A673 (cell line): Measurements from ENCODE around the gene TMEM97. TPM values are rescaled to one million over a fixed set of nuclear protein-coding genes. Genes with fewer than 3 reads are reported as not detected.

ENCODE experiments used
- BruUV-seq: library from RNA; stranded (reverse); fragments of 400-500 nt; replicated peaks from 2 replicates; lab custom pipeline; 2021; lab: Mats Ljungman, UMichigan
- CTCF ChIA-PET: fragments of 300-600 bp; sonication (Branson Sonifier 250); formaldehyde crosslinking; loops from one replicate; lab custom pipeline; 2022; ENCODE audit warnings: antibody characterized with exemption; lab: Charles Lee
- POLR2A ChIA-PET: fragments of 300-600 bp; sonication (Branson Sonifier 250); formaldehyde crosslinking; loops from one replicate; lab custom pipeline; 2022; ENCODE audit warnings: antibody characterized with exemption; ENCODE audit not compliant: low non-redundant PET; lab: Charles Lee
- DNase-seq: peaks from one replicate; pipeline ENCODE4 v3.0.0-alpha.2; 2015; ENCODE audit warnings: low spot score
- H3K27ac ChIP-seq: fragments of 200-600 bp; sonication (generic); 2 replicates; pipeline ENCODE4 v1.5.1; 2016; ENCODE audit warnings: mixed run types, low read depth, mild to moderate bottlenecking, mixed read lengths, antibody characterized with exemption, low read length; ENCODE audit not compliant: poor library complexity, severe bottlenecking
- H3K27me3 ChIP-seq: fragments of 200-600 bp; sonication (generic); replicated peaks from 2 replicates; pipeline ENCODE4 v1.6.1; 2017; ENCODE audit warnings: mixed run types, low read depth, mild to moderate bottlenecking, mixed read lengths, antibody characterized with exemption, low read length; ENCODE audit not compliant: insufficient read depth, poor library complexity
- H3K36me3 ChIP-seq: fragments of 200-600 bp; sonication (generic); 2 replicates; pipeline ENCODE4 v1.6.1; 2016; ENCODE audit warnings: mixed run types, mild to moderate bottlenecking, mixed read lengths, antibody characterized with exemption, low read length; ENCODE audit not compliant: insufficient read depth, poor library complexity, severe bottlenecking
- H3K4me1 ChIP-seq: fragments of 200-600 bp; sonication (generic); 2 replicates; pipeline ENCODE4 v1.6.1; 2017; ENCODE audit warnings: mixed run types, mild to moderate bottlenecking, mixed read lengths, antibody characterized with exemption, low read length; ENCODE audit not compliant: insufficient read depth, poor library complexity, severe bottlenecking
- H3K4me3 ChIP-seq: fragments of 200-600 bp; sonication (generic); 2 replicates; pipeline ENCODE4 v1.5.1; 2016; ENCODE audit warnings: low read depth, mixed run types, mild to moderate bottlenecking, mixed read lengths, low read length; ENCODE audit not compliant: poor library complexity, severe bottlenecking
- H3K9me3 ChIP-seq: fragments of 200-600 bp; sonication (generic); 2 replicates; pipeline ENCODE4 v1.6.1; 2016; ENCODE audit warnings: mixed run types, low read depth, mild to moderate bottlenecking, mixed read lengths, antibody characterized with exemption, low read length; ENCODE audit not compliant: poor library complexity, severe bottlenecking
- EZH2 ChIP-seq: fragments of 200-600 bp; sonication (generic); IDR thresholded peaks from 2 replicates; pipeline ENCODE4 v1.6.1; 2017; ENCODE audit warnings: borderline replicate concordance, low read depth, mild to moderate bottlenecking, mixed read lengths, antibody characterized with exemption, low read length; ENCODE audit not compliant: poor library complexity, severe bottlenecking
- intact Hi-C: fragments of 100-400 bp; cut with micrococcal nuclease; formaldehyde crosslinking; loops from one replicate; pipeline ENCODE4 v1.10.0; 2022; ENCODE audit not compliant: unreplicated experiment
- total RNA-seq: library from RNA; stranded (reverse); gene quantifications from 2 replicates; pipeline ENCODE4 v1.2.3, GENCODE V29; 2021
- TF ChIP-seq, protein P1 (sequence below): fragments of 300-800, 200-600 bp; sonication (generic); conservative IDR thresholded peaks from 2 replicates; pipeline ENCODE4 v1.5.1; 2017; ENCODE audit warnings: low read depth, mild to moderate bottlenecking, antibody characterized with exemption, low read length, moderate library complexity, mixed read lengths

TMEM97 gene
- total RNA-seq, 1 experiment from 2014 or later, result 134 TPM

DNA sequence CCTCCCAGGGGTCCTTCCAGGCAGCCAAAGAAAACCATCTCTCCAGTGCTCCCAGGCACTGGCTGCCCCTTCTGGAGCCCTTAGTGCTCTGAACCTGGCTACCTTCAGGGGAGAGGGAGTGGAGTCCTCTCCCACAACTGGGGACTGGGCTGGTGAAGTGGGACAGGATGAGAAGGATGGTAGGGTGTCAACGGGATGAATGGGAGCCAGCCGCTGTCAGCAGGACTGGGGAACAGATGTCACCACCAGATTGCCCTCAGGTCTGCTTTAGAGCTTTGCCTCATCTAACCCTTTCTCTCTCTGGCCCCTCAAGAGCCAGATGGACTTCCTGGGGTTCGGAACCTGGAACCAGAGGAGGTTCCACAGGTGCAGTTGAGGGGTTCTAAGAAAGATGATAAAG, 46.5 kb downstream of the TMEM97 start:
- Histone ChIP-seq H3K4me1 (peaks cover 3% of the 10 kb centered on the region), H3K27ac (no peak overlapping the region), H3K36me3 (peaks cover 20% of the 10 kb centered on the region), H3K27me3 (no peaks in the 10 kb centered on the region), H3K9me3 (no peaks in the 10 kb centered on the region), H3K4me3 (no peak overlapping the region)
- no peak for DNase-seq
- no TSS peak for BruUV-seq
- intact Hi-C loops, result no loop called here
- TF ChIP-seq EZH2, result no peak
- TF ChIP-seq, protein P1, sequence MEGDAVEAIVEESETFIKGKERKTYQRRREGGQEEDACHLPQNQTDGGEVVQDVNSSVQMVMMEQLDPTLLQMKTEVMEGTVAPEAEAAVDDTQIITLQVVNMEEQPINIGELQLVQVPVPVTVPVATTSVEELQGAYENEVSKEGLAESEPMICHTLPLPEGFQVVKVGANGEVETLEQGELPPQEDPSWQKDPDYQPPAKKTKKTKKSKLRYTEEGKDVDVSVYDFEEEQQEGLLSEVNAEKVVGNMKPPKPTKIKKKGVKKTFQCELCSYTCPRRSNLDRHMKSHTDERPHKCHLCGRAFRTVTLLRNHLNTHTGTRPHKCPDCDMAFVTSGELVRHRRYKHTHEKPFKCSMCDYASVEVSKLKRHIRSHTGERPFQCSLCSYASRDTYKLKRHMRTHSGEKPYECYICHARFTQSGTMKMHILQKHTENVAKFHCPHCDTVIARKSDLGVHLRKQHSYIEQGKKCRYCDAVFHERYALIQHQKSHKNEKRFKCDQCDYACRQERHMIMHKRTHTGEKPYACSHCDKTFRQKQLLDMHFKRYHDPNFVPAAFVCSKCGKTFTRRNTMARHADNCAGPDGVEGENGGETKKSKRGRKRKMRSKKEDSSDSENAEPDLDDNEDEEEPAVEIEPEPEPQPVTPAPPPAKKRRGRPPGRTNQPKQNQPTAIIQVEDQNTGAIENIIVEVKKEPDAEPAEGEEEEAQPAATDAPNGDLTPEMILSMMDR, result no peak
- CTCF ChIA-PET, result no interaction called here
- POLR2A ChIA-PET, result no interaction called here

DNA sequence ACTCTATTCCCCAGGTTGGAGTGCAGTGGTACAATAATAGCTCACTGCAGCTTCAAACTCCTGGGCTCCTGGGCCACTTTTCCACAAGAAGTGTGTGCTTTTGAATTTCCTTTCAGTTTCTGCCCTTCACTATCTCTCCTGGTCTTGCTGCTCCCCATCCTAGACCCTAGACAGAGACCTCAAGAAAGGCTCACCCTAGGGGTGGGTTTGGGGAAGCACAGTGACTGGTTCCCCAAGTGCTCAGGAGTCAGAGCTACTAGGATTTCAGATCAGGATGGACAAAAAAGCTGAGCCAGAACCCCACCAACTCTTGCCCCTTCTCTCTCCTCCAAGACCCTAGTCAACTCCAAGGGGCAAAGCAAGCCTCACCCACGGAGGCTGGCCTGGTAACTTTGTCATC, 47.6 kb downstream of the TMEM97 start:
- POLR2A ChIA-PET, result no interaction called here
- Histone ChIP-seq H3K4me3 (no peak overlapping the region), H3K36me3 (peaks cover 8% of the 10 kb centered on the region), H3K27ac (no peak overlapping the region), H3K9me3 (no peaks in the 10 kb centered on the region), H3K4me1 (peaks cover 10% of the 10 kb centered on the region), H3K27me3 (no peaks in the 10 kb centered on the region)
- no TSS peak for BruUV-seq
- TF ChIP-seq, protein P1, result no peak
- TF ChIP-seq EZH2, result no peak
- intact Hi-C loops, result no loop called here
- DNase-seq, result no peak
- CTCF ChIA-PET, result no interaction called here

DNA sequence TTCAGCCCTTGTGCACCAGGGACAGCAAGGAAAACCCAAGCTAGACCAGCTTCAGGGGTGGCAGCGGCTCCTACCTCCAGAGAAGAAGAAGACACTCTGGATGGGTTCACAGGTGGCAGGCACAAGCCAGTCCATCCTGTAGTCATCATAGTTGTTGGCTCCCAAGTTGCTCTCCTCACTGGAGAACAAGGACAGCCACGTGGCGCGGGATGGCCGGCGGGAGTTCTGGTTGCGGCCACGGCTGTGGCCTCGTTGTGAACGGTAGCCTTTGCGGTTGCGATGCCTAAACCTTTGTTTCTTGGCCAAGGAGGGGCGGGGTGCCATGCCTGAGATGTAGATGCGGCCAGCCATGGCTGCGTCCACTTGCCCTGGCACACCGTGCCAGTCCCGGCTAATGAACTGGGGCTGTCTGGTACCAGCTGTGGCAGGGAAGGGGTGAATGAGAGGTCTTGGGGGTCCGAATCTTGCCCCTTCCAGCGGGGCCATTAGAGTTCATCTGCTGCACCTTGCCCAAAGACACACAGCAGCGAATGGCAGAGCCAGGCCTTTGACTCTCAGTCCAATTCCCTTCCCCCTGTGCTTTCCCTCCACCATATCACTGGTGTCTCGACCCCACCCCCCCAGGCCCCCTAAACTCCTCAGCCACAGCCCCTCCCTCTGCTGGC, 48.8 kb downstream of the TMEM97 start:
- TF ChIP-seq, protein P1, result no peak
- intact Hi-C loops, result no loop called here
- H3K4me1 ChIP-seq, result peaks cover 11% of the 10 kb centered on the region
- POLR2A ChIA-PET, result no interaction called here
- no peak overlapping the region for H3K27ac ChIP-seq
- no peak for DNase-seq
- CTCF ChIA-PET, result no interaction called here
- H3K27me3 ChIP-seq, result no peaks in the 10 kb centered on the region
- H3K4me3 ChIP-seq, result no peak overlapping the region
- H3K9me3 ChIP-seq, result no peaks in the 10 kb centered on the region
- no TSS peak for BruUV-seq
- H3K36me3 ChIP-seq, result peaks cover 3% of the 10 kb centered on the region
